SK-MEL-5 (cell line): ENCODE results near the gene CDC42EP4. TPM values are rescaled to one million over a fixed set of nuclear protein-coding genes. Genes with fewer than 3 reads are reported as not detected.
"Not testable (repeated sequence)": the region's sequence is repeated elsewhere in the genome, so short reads cannot be mapped to it uniquely, and the experiment has no call there.

Source experiments
- DNase-seq: peaks from one replicate; pipeline ENCODE4 v3.0.0-alpha.2; 2016; ENCODE audit warnings: low read depth, low spot score
- in situ Hi-C: cut with HindIII; loops from 2 replicates; pipeline ENCODE4 v1.10.0; 2016; ENCODE audit warnings: low sequenced_read_pairs, high pct_unique_total_duplicates, low pct_unique_long_range_greater_than_20kb
- total RNA-seq: library from RNA; depleted of rRNA; stranded (reverse); fragments of >200 nt; shearing (Covaris generic); gene quantifications from 2 replicates; pipeline ENCODE4 v1.2.3, GENCODE V29; 2014

CDC42EP4 gene
- total RNA-seq, 1 experiment from 2014 or later = 18.9 TPM

DNA sequence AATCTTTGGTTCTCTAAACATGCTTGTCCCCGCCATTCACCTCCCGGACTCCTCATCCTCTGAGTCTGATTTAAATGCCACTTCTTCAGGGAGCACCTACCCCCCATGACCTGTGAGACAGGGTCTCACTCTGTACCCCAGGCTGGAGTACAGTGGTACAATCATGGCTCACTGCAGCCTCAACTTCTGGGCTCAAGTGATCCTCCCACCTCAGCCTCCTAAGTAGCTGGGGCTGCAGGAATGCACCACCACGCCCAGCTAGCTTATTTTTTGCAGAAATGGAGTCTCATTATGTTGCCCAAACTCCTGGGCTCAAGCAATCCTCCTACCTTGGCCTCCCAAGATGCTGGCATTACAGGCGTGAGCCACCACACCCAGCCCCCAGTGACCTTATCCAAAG, 37.3 kb downstream of the CDC42EP4 start:
- DNase-seq = no peak
- in situ Hi-C loops = no loop called here

DNA sequence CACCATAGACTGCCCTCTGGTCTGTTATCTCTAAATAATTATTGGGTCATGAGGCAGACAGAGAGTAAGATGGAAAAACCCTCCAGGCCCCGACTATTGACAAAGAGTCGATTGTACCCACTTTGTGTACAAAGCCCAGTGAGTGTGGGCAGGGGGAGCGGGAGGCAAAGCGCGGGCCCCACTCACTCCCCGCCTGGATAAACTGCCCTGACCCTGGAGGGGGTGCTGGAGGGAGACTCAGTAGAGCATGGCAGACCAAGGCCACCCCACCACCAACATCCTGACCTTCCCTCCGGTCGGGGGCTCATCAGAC, 38.9 kb downstream of the CDC42EP4 start:
- in situ Hi-C loops = no loop called here
- DNase-seq = peak; percentile 98

DNA sequence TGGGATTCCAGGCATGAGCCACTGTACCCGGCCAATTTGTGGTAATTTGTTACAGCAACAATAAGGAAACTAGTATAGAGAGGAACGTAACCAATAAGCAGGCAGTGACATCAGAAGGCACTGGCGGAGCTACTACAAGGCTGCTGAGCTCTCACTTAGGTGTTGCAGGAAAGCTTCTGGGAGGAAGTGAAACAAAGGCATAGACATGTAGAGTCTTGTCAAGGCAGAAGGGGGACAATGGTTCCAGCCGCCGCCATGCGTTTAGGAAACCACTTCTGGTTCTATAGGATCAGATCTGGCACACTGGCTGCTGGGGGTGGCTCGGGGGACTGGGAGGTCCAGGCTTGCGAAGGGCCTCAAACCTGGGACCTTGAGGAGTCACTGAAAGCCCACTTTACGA, 40.7 kb downstream of the CDC42EP4 start:
- DNase-seq = no peak
- in situ Hi-C loops = no loop called here

DNA sequence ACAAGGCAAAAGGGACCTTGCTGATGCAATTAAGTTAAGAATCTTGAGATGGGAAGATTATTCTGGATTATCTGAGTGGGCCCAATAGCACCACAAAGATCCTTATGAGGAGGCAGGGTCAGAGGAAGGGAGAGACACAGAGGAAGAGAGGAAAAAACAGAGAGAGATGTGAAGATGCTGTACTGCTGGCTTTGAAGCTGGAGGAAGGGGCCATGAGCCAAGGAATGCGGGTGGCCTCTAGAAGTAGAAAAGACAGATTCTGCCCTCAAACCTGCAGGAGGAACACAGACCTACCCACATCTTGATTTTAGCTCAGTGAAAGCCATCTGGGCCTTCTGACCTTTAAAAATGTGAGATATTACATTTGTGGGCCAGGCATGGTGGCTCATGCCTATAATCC, 42.0 kb downstream of the CDC42EP4 start:
- in situ Hi-C loops = no loop called here

DNA sequence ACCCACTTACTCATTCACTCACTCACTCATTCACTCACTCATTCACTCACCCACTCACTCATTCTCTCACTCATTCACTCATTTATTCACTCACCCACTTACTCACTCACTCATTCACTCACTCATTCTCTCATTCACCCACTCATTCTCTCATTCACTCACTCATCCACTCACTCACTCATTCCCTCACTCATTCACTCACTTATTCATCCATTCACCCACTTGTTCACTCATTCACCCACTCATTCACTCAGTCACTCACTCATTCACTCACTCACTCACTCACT, 42.5 kb downstream of the CDC42EP4 start:
- in situ Hi-C loops = no loop called here
- no peak for DNase-seq

More for the DNA sequence above, 42.0 kb downstream of the CDC42EP4 start:
- no peak for DNase-seq

DNA sequence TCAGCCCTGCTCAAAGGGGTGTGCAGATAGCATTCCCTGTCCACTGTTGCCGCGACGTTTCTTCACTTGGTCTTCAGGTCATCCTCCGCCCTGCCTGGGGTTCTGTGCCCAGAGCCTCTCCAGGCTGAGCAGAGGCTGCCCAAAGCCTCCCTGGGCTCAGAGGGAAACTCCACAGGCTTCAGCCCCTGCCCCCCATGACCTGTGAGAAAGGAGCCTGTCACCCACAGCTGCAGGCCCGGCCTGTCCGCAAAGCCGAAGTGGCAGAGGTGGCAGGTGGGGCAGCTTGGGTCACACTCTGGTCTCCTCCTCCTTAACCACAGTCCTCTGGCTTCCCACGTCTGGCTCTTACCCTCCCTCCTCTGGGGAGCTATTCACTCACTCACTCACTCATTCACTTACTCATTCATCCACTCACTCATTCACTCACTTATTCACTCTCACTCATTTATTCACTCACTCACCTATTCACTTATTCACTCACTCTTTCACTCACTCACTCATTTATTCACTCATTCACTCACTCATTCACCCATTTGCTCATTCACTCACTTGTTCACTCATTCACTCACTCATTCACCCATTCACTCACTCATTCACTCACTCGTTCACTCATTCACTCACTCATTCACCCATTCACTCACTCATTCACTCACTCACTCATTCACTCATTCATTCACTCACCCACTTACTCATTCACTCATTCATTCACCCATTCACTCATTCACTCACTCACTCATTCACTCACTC, 43.0 kb downstream of the CDC42EP4 start:
- no peak for DNase-seq
- in situ Hi-C loops = no loop called here

DNA sequence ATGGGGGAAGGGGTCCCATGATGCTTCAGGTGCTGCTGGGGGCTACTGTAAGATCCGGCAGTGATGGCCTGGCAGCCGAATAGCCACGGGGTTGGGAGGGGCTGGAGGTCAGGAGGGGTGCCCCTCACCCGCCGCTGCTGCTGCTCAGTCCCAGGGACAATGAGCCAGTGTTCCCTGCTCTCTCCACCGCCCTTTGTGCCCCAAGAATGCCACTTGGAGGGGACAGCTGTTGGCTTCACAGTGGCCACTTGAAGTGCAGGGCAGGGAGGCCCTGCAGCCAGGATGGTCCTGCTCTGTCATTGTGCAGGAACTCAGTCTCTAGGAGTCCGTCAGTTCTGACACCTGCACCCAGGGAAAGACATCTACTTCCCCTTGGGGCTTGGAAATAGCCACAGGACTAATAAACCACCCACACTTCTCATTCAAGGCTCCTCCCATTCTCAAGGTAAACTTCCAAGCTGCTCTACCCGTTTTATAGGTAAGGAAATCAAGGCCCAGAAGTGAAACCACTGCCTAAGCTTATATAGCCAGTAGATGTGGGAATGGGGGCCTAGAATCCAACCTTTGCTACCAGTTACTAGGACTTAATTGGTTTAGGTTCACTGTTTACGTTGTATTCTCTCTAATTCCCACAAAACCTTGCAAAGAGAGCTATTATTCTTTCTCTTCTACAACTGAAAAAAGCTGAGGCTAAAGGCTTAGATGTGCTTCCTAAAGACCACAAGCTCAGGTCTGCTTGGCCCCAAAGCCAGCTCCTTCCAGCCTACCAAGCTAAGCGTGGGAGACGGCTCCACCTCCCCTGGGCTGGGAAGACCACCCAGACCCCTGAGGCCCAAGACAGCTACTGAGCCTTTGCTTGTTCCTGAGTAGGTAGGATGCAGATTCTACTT, 43.9 kb downstream of the CDC42EP4 start:
- peak; percentile 44 for DNase-seq
- in situ Hi-C loops = no loop called here

DNA sequence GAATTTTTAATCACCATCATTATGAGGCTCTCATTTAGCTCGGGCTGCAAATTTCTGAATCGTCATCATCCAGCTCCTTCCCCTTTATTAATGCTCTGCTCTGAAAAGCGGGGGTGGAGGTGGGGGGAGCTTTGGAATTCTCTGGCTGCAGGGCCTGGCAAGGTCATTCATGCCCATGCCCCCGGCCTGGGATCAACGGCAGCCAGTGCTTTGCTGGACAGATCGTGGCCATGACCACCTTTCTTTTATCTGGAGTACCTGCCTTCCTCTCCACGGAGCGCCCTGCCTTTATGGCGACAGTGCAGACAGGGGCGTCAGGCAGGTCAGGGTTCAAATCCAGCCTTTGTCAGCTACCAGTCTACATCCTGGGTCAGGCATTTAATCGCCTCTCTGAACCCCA, 45.0 kb downstream of the CDC42EP4 start:
- in situ Hi-C loops = no loop called here
- no peak for DNase-seq

DNA sequence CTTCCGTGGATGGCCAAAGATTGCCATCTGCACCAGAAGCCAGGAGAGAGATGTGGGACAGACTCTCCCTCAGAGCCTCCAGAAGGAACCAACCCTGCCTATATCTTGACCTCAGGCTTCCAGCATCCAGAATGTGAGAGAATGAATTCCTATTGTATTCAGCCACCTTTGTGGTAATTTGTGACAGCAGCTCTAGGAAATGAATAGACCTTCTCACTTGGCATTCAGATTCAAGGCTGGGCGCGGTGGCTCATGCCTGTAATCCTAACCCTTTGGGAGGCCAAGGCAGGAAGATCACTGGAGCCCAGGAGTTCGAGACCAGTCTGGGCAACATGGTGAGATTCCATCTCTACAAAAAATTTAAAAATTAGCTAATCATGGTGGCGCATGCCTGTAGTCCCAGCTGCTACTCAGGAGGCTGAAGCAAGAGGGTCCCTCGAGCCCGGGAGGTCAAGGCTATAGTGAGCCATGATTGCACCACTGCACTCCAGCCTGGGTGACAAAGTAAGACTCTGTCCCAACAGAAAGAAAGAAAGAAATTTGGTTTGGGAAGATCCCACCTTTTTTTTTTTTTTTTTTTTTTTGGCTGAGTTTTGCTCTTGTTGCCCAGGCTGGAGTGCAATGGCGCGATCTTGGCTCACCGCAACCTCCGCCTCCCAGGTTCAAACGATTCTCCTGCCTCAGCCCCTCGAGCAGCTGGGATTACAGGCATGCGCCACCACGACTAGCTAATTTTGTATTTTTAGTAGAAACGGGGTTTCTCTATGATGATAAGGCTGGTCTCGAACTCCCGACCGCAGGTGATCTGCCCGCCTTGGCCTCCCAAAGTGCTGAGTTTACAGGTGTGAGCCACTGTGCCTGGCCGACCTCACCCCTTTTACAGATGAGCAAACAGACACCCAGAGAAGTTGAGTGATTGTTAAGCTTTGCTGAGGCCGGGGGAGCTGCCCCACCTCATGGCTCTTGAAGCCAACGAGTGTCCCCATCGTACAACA, 45.9 kb downstream of the CDC42EP4 start:
- DNase-seq = peak; percentile 29
- in situ Hi-C loops = no loop called here

DNA sequence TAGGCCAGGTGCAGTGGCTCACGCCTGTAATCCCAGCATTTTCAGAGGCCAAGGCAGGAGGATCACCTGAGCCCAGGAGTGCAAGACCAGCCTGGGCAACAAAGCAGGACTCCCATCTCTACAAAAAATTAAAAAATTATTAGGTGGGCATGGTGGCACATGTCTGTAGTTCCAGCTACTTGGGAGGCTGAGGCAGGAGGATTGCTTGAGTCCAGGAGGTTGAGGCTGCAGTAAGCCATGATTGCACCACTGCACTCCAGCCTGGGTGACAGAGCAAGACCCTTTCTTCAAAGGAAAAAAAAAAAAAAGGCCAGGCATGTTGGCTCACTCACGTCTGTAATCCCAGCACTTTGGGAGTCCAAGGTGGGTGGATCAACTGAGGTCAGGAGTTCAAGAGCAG, 47.4 kb downstream of the CDC42EP4 start:
- in situ Hi-C loops = not testable (repeated sequence)

DNA sequence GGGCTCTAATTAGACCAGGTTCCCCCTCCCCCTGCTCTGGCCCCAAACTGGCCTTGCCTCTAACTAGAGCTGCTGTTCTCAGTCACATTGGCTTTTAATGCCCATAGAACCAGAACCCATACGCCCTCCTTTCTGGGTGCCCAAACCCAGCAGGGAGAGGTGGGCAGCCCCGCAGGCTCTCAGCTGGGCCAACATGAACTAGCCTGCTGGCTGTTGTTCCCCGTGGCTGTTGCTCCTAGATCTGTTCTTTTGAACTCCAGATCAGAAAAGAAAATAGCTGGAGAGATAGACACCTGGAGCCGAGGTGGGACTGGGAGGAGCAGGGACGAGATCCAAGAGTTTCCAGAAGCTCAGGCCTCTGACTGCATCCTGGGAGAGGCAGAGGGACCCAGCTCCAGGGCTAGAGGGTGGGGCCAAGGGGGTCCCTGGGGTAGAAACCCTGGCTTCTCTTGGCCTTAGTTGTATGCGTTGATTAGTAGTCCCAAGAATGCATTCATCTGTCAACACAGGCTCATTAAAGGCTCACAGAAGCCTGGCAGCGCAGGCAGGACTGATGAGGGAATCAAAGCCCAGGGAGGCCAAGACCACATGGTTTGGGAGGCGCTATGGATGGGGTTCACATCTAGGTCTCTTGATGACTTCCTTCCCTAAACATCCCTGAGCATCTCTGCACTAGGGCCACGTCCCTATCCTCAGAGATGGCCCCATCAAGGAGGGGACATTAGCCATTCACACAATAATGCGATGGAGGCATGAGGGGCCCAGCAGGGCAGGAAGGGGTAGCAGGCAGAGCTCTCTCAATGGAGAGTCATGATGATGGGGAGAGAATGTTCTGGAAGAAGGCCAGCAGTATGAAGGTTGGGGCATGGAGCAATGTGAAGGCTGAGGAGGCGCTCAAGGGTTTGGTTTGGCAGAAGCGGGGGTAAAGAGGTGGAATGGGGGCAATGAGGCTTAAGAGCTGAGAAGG, 48.8 kb downstream of the CDC42EP4 start:
- DNase-seq = no peak
- in situ Hi-C loops = no loop called here

More for the DNA sequence above, 47.4 kb downstream of the CDC42EP4 start:
- not testable (repeated sequence) for DNase-seq

DNA sequence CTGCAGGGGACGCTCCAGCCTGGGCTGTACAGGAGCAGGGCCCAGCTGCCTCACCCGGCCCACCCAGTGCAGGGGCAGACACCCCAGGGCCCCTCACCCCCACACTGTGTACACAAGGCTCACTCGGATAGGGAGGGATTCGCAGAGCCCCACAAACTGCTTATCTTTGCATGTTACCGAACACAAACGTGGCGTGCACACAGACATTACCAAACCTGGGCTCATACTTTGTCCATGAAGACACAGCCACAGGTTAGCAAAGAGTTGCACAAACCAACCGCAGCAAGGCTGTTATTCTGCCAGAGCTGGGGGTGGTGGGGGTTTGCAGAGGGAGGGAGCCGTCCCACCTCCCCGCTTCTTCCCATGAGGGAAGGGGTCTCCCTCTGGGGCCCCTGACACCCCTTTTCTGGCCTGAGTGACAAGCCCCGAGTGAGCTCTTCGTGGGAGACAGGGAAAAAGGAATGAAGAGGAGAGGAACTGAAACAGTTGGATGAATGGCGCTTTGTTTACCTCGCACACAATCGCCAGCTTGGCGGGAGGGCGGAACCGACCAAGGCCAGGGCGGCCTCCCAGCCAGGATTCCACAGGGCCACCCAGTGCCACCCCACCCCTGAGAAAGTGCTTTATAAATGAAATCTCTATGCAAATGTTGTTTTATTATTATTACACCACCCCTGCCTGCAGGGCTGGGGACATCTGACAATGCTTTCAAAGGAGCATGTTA, 49.7 kb downstream of the CDC42EP4 start:
- peak; percentile 91 for DNase-seq
- in situ Hi-C loops = no loop called here

DNA sequence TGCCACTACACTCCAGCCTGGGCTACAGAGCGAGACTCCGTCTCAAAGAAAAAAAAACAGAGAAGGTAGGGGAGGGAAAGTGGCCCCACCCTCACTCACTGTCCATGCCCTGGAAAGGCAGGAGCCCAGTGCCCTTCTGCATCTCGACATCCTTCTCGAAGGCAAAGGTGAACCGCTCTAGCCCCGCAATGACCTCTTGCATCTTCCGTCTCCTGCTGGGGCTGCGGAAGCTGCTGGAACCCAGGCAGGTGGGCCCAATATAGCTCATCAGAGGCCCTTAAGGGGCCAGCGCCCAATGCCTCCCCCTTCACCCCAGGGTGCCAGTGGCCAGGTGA, 50.2 kb downstream of the CDC42EP4 start, which contains the start of gene CPSF4L:
Gene CPSF4L, minus strand, starts transcription at position 264 of the 335 bp plus-strand sequence. Its CDS starts 62 bp downstream, at position 202.
- DNase-seq = no peak
- in situ Hi-C loops = no loop called here

DNA sequence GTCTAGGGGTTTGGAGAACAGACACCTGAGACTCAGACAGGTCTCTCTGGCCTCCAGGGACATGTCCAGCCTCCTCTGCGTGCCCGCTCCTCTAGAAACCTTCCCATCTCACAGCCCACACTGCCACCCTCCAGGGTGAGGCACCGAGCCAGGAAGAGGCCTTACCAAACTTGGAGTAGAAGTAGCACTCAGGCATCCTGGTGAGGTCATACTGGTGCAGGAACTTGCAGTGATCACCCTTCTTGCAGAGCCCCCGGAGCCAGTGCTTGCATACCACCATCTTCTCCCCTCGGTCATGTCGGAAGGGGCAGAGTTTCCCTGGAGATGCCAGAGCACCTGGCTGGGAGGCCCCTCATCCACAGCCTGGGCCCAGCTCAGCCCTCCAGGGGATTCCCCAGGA, 54.3 kb downstream of the CDC42EP4 start:
- DNase-seq = no peak
- in situ Hi-C loops = no loop called here

DNA sequence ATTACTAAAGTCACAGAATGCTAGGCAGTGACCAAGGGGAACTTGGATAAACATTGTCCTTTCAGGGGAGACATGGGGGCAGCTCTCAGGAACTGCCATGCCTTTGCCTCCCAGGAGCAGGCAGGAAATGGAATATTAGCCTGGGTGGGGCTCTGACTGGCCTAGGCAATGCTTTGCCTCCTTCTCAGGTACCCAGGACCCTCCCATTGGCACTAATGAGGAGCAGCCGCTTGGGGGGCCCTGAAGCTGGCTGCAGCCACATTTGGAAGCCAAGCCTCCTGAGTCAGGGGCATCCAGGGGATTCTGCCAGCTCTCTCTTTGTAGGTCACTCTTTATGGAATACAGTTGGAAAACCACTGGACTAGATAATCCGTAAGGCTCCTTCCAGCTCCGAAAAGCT, 55.6 kb downstream of the CDC42EP4 start:
- in situ Hi-C loops = no loop called here

DNA sequence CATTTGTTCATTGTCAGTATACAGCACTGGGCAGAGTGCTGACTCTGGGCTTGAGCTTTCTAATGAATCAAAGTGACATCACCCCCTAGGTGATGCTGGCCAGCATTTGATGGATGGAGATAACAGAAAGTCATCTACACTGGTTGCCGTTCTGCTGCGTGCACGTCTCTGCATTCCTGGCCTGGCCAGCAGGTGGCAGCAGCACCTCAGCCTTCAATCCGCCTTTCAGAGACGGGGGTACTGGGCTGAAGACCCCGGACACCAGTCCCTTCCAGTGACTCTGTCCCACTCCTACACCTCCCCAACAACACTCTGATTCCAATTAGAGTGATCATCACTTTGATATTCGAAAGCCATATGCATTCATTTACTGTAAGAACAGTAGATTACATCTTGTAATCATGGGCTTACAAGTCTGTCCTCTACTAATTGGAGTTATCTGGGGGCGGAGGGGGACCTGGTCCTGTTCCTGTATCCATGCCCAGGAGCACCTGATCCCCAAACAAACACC, 56.1 kb downstream of the CDC42EP4 start:
- in situ Hi-C loops = no loop called here

More for the DNA sequence above, 55.6 kb downstream of the CDC42EP4 start:
- no peak for DNase-seq

More for the DNA sequence above, 56.1 kb downstream of the CDC42EP4 start:
- DNase-seq = peak; percentile 79
